MV-4-11 (cell line): ENCODE measurements around the gene DCC.

ENCODE experiments used
- DNase-seq: peaks from one replicate; lab custom pipeline; 2025; lab: John Stamatoyannopoulos, UW

Gene DCC

GRCh38 chr18:52824126-52824525 lies 484.1 kb downstream of the DCC start:
- no peak for DNase-seq

GRCh38 chr18:52826994-52827393 lies 487.0 kb downstream of the DCC start:
- DNase-seq, result no peak

GRCh38 chr18:52829320-52829719 lies 489.3 kb downstream of the DCC start:
- no peak for DNase-seq

GRCh38 chr18:52829876-52830405 lies 489.9 kb downstream of the DCC start:
- no peak for DNase-seq

- DNase-seq, result no peak
Observed at GRCh38 chr18:52844323-52844722, 504.3 kb downstream of the DCC start.

- DNase-seq, result no peak
Observed at GRCh38 chr18:52845036-52845435, 505.0 kb downstream of the DCC start.

- no peak for DNase-seq
Observed at GRCh38 chr18:52850031-52850560, 510.1 kb downstream of the DCC start.

GRCh38 chr18:52861558-52861957 lies 521.6 kb downstream of the DCC start:
- no peak for DNase-seq

GRCh38 chr18:52869349-52869923 lies 529.4 kb downstream of the DCC start:
- no peak for DNase-seq

GRCh38 chr18:52869942-52870907 lies 530.2 kb downstream of the DCC start:
- DNase-seq, result no peak

- no peak for DNase-seq
Observed at GRCh38 chr18:52874774-52875173, 534.8 kb downstream of the DCC start.

GRCh38 chr18:52875725-52876124 lies 535.7 kb downstream of the DCC start:
- no peak for DNase-seq

GRCh38 chr18:52888014-52888413 lies 548.0 kb downstream of the DCC start:
- no peak for DNase-seq

- DNase-seq, result no peak
Observed at GRCh38 chr18:52894801-52895200, 554.8 kb downstream of the DCC start.

GRCh38 chr18:52897611-52898484 lies 557.9 kb downstream of the DCC start:
- no peak for DNase-seq

- DNase-seq, result no peak
Observed at GRCh38 chr18:52898485-52899058, 558.6 kb downstream of the DCC start.

GRCh38 chr18:52902188-52902587 lies 562.2 kb downstream of the DCC start:
- DNase-seq, result no peak

GRCh38 chr18:52903857-52904256 lies 563.9 kb downstream of the DCC start:
- no peak for DNase-seq

GRCh38 chr18:52907543-52908308 lies 567.7 kb downstream of the DCC start:
- DNase-seq, result no peak

GRCh38 chr18:52914148-52914547 lies 574.2 kb downstream of the DCC start:
- DNase-seq, result no peak

GRCh38 chr18:52920665-52921064 lies 580.7 kb downstream of the DCC start:
- no peak for DNase-seq
